Activated CD4-positive, alpha-beta T cell treated with anti-CD3 and anti-CD28 coated beads, Interleukin-2, Interleukin-4, amounts not matched to agents 100 ng/mL and 50 ng/mL, durations not matched to agents 16 hours and 8 hours (primary cell): ENCODE data around the gene RYR2.
A peak's percentile ranks its signal among the peaks of the same experiment; 100 is the strongest.
"Not testable (repeated sequence)": the region's sequence is repeated elsewhere in the genome, so short reads cannot be mapped to it uniquely, and the experiment has no call there.

Source experiments
- DNase-seq: peaks from one replicate; pipeline ENCODE4 v3.0.0-alpha.2; 2020; ENCODE audit warnings: low spot score

Gene RYR2

GRCh38 chr1:237794071-237794470, 752.1 kb downstream of the RYR2 start:
- no peak for DNase-seq

GRCh38 chr1:237795558-237795957, 753.6 kb downstream of the RYR2 start:
- DNase-seq, result no peak

GRCh38 chr1:237799762-237800474, 757.9 kb downstream of the RYR2 start:
- DNase-seq, result peak; percentile 58

- no peak for DNase-seq
Measured at GRCh38 chr1:237804516-237804915, 762.5 kb downstream of the RYR2 start.

GRCh38 chr1:237809099-237809498, 767.1 kb downstream of the RYR2 start:
- DNase-seq, result no peak

GRCh38 chr1:237811633-237812032, 769.6 kb downstream of the RYR2 start:
- no peak for DNase-seq

- no peak for DNase-seq
Measured at GRCh38 chr1:237812061-237812460, 770.1 kb downstream of the RYR2 start.

- peak; percentile 4 for DNase-seq
Measured at GRCh38 chr1:237814319-237814924, 772.4 kb downstream of the RYR2 start.

GRCh38 chr1:237817277-237817676, 775.3 kb downstream of the RYR2 start:
- no peak for DNase-seq

- DNase-seq, result not testable (repeated sequence)
Measured at GRCh38 chr1:237820634-237821033, 778.6 kb downstream of the RYR2 start.

GRCh38 chr1:237832858-237833257, 790.9 kb downstream of the RYR2 start:
- no peak for DNase-seq

- no peak for DNase-seq
Measured at GRCh38 chr1:237834048-237834447, 792.1 kb downstream of the RYR2 start.

GRCh38 chr1:237834461-237834860, 792.5 kb downstream of the RYR2 start:
- DNase-seq, result no peak

GRCh38 chr1:237838320-237838719, 796.3 kb downstream of the RYR2 start:
- no peak for DNase-seq

- no peak for DNase-seq
Measured at GRCh38 chr1:237838904-237839534, 797.0 kb downstream of the RYR2 start.

GRCh38 chr1:237841485-237841884, 799.5 kb downstream of the RYR2 start:
- no peak for DNase-seq

GRCh38 chr1:237843516-237843915, 801.5 kb downstream of the RYR2 start:
- DNase-seq, result not testable (repeated sequence)

GRCh38 chr1:237851210-237851845, 809.3 kb downstream of the RYR2 start:
- DNase-seq, result peak; percentile 12

- DNase-seq, result no peak
Measured at GRCh38 chr1:237852342-237852741, 810.4 kb downstream of the RYR2 start.

- no peak for DNase-seq
Measured at GRCh38 chr1:237857455-237857854, 815.5 kb downstream of the RYR2 start.

GRCh38 chr1:237858992-237859391, 817.0 kb downstream of the RYR2 start:
- DNase-seq, result no peak

GRCh38 chr1:237861944-237862343, 820.0 kb downstream of the RYR2 start:
- no peak for DNase-seq

GRCh38 chr1:237863234-237863633, 821.2 kb downstream of the RYR2 start:
- no peak for DNase-seq
